PC-3 (cell line): ENCODE measurements around the gene SLC44A2.

Experiments used
- CTCF ChIP-seq: fragments of 300-600 bp; sonication (generic); conservative IDR thresholded peaks from 2 replicates; pipeline ENCODE4 v1.5.1; 2017; ENCODE audit warnings: antibody characterized with exemption, low read depth, mild to moderate bottlenecking, low read length
- EZH2 ChIP-seq: fragments of 300-600 bp; sonication (generic); IDR thresholded peaks from one replicate; pipeline ENCODE4 v1.6.1; 2017; ENCODE audit warnings: antibody characterized with exemption, mild to moderate bottlenecking, low read length; ENCODE audit not compliant: unreplicated experiment
- EZH2phosphoT487 ChIP-seq: fragments of 300-600 bp; sonication (generic); IDR thresholded peaks from 2 replicates; pipeline ENCODE4 v1.6.1; 2018; ENCODE audit warnings: mild to moderate bottlenecking, antibody characterized with exemption, low read length, borderline replicate concordance

GRCh38 chr19:10625762-10626138 lies 397 bp downstream of the SLC44A2 start:
- TF ChIP-seq CTCF (no peak), EZH2phosphoT487 (no peak), EZH2 (no peak)
